C4-2B (cell line): Measurements from ENCODE around the gene HS6ST3.

ENCODE experiments used
- ZFX ChIP-seq: fragments of 450-650 bp; IDR thresholded peaks from 2 replicates; pipeline ENCODE4 v1.6.1; 2017
- TF ChIP-seq, protein P1 (sequence below): fragments of 450-650 bp; conservative IDR thresholded peaks from 2 replicates; pipeline ENCODE4 v1.5.1; 2017; ENCODE audit warnings: mild to moderate bottlenecking

GRCh38 chr13:96771486-96772367, 681.8 kb downstream of the HS6ST3 start:
- TF ChIP-seq, protein P1, sequence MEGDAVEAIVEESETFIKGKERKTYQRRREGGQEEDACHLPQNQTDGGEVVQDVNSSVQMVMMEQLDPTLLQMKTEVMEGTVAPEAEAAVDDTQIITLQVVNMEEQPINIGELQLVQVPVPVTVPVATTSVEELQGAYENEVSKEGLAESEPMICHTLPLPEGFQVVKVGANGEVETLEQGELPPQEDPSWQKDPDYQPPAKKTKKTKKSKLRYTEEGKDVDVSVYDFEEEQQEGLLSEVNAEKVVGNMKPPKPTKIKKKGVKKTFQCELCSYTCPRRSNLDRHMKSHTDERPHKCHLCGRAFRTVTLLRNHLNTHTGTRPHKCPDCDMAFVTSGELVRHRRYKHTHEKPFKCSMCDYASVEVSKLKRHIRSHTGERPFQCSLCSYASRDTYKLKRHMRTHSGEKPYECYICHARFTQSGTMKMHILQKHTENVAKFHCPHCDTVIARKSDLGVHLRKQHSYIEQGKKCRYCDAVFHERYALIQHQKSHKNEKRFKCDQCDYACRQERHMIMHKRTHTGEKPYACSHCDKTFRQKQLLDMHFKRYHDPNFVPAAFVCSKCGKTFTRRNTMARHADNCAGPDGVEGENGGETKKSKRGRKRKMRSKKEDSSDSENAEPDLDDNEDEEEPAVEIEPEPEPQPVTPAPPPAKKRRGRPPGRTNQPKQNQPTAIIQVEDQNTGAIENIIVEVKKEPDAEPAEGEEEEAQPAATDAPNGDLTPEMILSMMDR = no peak
- no peak for TF ChIP-seq ZFX
